CD4-positive, alpha-beta T cell treated with Interleukin-1 beta for 1 hour (primary cell): ENCODE results near the gene INCA1.
"Not testable (repeated sequence)": the region's sequence is repeated elsewhere in the genome, so short reads cannot be mapped to it uniquely, and the experiment has no call there.

Source experiments
- DNase-seq, 2 donors: peaks; one replicate each; pipeline ENCODE4 v3.0.0-alpha.2; 2020 to 2022

Gene INCA1

GRCh38 chr17:4997302-4998026 lies at the start of gene INCA1, which contains the start of gene KIF1C:
TSS of gene INCA1 (minus strand) at chr17:4997522. CDS start at chr17:4994437, 3,085 bp downstream.
TSS of gene KIF1C (plus strand) at chr17:4997950. CDS start at chr17:5000247, 2,297 bp downstream.
- DNase-seq = peak; percentile 90 to 91

- no peak for DNase-seq
Measured at GRCh38 chr17:5045496-5045895, 48.2 kb upstream of the INCA1 start.

- no peak for DNase-seq
Measured at GRCh38 chr17:5044630-5045029, 47.3 kb upstream of the INCA1 start.

- DNase-seq = no peak
Measured at GRCh38 chr17:5043524-5043923, 46.2 kb upstream of the INCA1 start.

GRCh38 chr17:5042157-5043022 lies 45.1 kb upstream of the INCA1 start:
- peak in 1 of 2 donors; percentile 33 for DNase-seq

GRCh38 chr17:5035315-5035714 lies 38.0 kb upstream of the INCA1 start, which contains the start of gene SLC52A1:
TSS of gene SLC52A1 (minus strand) at chr17:5035426. CDS start at chr17:5034606, 820 bp downstream.
- DNase-seq = no peak

- DNase-seq = no peak
Measured at GRCh38 chr17:5034651-5035050, 37.3 kb upstream of the INCA1 start.

- no peak for DNase-seq
Measured at GRCh38 chr17:5034063-5034462, 36.7 kb upstream of the INCA1 start.

- DNase-seq = no peak
Measured at GRCh38 chr17:5033352-5034015, 36.2 kb upstream of the INCA1 start.

- DNase-seq = no peak
Measured at GRCh38 chr17:5032865-5033264, 35.5 kb upstream of the INCA1 start.

GRCh38 chr17:5031365-5032082 lies 34.2 kb upstream of the INCA1 start:
- DNase-seq = peak; percentile 80 to 88

- DNase-seq = not testable (repeated sequence)
Measured at GRCh38 chr17:5030168-5030567, 32.8 kb upstream of the INCA1 start.

GRCh38 chr17:5027916-5028315 lies 30.6 kb upstream of the INCA1 start:
- DNase-seq = no peak

GRCh38 chr17:5027299-5027698 lies 30.0 kb upstream of the INCA1 start:
- no peak for DNase-seq

- no peak for DNase-seq
Measured at GRCh38 chr17:5024604-5025003, 27.3 kb upstream of the INCA1 start.

GRCh38 chr17:5023588-5024147 lies 26.3 kb upstream of the INCA1 start:
- DNase-seq = no peak

- no peak for DNase-seq
Measured at GRCh38 chr17:5022171-5022711, 24.9 kb upstream of the INCA1 start.

GRCh38 chr17:5020502-5021023 lies 23.2 kb upstream of the INCA1 start:
- no peak for DNase-seq

- DNase-seq = peak; percentile 31 to 43
Measured at GRCh38 chr17:5019475-5019956, 22.2 kb upstream of the INCA1 start.

- no peak for DNase-seq
Measured at GRCh38 chr17:5014357-5014756, 17.0 kb upstream of the INCA1 start.

- no peak for DNase-seq
Measured at GRCh38 chr17:5011928-5012327, 14.6 kb upstream of the INCA1 start.
